HG02884 (cell line): ENCODE data around the gene PLXNA1.

Experiments used
- ATAC-seq: cut with Tn5 transposase; IDR thresholded peaks from one replicate; pipeline ENCODE4 v1.9.1; 2021; ENCODE audit warnings: mild to moderate bottlenecking, moderate library complexity; ENCODE audit not compliant: unreplicated experiment

Gene PLXNA1

DNA sequence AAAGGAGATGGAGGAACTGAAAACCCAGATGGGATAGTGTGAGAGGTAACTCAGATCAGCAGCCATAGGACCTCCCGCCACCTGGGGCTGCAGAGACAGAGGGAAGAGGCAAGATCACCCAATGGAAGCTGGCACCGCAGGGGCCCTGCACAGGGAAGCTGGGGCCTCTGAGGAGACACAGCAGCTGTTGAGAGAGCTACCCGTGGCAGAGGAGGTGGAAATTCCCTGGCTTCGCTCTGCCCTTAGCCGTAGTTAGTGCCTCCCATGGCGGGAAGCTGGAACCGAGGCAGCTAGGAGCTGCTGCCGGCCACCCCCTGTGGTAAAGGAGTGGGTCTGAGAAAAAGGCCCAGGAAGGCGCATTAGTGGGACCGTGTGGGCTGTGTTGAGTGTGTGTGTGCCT is 18.0 kb upstream of the PLXNA1 start:
- ATAC-seq = no peak

DNA sequence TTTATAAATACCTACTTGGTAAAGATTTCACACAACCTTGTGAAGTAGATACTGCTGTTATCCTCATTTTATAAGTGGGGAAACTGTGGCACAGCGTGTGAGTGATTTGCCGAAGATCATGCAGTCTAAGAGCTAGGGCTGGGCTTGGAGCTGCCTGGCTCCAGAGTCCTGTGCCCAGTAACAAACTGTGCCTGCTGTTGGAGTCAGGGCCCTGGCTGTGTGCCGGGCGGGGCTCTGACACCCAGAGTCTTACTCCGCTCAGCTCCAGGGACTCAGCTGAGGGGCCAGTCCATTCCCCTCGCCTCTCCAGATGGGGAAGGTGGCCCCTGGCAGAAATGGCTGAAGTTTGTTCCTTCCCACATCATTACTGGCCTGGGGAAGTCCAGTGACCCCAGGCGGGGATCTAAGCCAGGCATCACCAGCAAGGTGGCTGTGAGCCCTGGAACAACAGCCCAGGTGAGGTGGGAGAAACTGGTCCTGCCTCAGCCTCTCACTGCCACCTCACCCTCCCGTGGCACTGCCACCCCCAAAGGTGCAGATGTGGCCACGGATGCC is 17.3 kb upstream of the PLXNA1 start:
- no peak for ATAC-seq

DNA sequence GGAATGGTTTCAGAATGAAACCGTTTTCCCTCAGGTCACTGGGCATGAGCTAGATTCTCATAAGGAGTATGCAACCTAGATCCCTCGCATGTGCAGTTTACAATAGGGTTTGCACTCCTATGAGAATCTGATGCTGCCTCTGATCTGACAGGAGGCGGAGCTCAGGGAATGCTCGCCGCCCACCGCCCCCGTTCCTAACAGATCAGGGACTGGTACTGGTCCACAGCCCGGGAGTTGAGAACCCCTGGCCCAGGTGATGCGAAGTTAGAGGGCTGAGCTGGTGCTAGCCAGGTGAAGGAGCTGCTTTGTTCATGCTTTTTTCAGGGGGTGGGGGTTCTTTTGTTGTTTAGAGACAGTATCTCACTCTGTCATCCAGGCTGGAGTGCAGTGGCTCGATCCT is 15.5 kb upstream of the PLXNA1 start:
- no peak for ATAC-seq

DNA sequence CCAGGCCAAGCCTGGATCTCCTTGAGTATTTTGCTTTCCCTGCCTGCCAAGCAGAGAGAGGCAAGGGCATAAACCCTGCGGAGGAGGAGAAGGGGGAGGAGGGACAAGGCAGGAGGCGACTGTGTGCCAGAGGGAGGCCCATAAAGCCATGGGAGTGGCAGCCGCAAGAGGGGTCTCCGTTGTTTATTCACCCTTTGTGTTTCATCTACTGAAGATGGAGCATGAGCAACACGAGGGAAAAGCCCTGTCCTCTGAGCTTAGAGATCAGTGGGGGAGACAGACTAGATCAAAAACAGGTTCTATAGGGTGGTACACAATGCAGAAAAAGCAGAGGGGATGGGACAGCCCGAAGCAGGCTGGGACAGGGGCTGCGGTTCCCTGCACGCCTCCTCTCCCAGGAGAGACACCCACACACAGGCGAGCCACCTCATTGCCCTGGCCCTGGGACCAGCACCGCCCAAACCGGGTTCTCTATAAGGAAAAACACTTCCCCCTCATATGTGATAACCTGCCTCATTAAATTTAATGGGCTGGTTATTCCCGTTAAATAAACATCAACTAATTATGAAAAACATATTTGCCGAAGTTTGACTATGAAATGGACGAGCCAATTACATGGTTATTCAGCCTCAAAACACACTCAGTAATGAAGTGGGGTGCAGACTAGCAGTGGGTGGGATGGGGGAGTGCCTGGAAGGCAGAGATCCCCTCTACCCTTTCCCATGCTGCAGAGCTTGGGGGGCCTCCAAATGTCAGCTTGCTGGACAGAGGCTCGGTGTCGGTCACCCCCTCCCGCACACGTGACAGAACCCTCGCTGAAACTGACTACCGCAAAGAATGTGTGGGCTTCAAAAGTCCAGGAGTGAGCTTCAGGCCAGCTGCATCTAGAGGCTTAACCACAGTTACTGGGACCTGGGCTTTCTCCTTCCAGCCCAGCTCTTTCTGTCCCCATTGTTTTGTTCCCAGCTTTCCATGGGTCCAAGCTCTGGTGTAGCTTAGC is 14.2 kb upstream of the PLXNA1 start:
- ATAC-seq = no peak

DNA sequence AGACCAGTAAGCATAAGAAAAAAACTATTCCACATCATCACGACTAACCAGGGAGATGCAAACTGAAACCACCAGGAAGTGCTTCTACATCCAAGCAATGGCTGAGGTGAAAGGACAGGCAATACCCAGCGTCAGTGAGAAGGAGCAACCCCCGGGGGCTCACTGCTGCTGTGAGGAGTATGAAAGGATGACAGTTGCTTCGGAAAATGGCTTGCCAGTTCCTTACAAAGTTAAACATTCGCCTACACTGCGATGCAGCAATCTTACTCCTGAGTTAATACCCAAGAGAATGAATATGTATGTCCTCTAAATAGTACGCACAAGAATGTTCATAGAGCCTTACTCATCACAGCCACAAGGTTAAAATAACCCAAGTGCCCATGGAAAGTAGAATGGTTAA is 13.3 kb upstream of the PLXNA1 start:
- no peak for ATAC-seq

DNA sequence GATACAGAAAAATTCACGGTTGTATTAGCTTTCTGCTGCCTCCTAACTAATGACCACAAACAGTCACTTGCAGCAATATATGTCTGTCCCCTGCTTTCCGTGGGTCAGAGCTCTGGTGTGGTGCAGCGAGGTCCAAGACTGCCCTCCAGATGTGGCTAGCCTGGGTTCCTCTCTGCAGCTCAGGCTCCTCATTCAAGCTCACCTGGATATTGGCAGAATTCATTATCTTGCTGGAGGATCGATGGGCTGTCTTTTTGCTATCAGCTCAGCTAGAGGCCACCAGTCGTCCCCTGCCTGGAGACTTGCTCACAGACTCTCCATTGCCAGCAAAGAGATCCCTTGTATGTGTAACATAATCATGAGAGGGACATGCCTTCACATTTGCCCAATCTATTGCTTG is 12.8 kb upstream of the PLXNA1 start:
- no peak for ATAC-seq

DNA sequence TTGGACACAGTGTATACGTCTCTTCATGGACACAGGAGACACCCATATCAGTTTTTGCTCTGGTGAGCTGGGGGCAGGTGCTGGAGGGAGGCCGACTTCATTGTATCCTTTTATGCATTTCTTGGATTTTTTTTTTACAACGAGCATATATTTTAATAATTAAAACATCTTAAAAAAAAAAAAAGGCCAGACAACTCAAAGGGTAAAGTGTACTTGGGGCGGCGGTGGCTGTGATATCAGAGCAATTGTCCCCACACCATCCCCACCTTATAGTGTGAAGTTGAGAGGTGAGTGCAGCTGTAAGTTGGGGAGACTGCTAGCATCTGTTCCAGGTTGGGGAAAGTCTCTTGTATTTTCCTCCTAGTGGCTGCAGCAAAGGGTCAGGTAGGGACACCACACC is 12.0 kb upstream of the PLXNA1 start:
- no peak for ATAC-seq

DNA sequence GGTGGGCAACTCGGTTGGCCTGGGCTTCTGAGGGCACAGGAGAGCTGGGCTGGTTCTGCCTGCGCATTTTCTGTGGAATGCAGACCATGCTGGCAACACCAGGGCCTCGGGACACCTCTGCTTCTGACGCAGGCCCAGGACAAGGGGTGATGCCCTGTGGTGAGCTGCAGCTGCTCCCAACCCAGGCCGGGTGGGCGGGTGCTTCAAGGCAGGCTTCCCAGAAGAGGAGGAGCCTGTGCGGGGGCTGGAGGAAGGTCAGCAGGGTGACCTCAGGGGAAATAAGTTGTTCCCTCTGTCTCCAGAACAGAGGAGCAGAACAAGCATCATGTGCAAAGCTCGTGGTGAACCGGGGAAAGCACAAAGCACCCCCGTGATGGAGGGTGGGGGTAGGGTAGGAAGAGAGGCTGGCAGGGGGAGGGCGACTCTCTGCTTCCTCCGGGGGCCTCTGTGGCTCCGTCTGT is 11.0 kb upstream of the PLXNA1 start:
- ATAC-seq = no peak

DNA sequence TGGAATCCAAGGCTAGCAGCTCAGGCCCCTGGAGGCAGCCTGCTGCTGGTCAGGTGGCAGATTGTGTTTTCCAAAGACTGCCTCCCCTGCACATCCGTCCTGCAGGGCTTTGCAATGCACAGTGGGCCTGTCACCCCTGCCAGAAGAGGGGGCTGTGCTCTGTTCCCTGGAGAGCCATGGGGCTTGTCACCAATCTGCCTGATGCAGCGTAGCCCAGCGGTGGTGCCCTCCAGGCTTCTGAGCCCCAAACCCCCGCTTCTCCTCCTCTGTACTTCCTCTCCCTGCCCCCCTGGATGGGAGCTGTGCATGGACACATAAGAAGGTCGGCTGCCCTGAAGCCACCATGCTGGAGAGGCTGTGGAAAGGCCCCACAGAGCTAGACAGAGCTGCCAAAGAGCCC is 10.0 kb upstream of the PLXNA1 start:
- ATAC-seq = no peak

DNA sequence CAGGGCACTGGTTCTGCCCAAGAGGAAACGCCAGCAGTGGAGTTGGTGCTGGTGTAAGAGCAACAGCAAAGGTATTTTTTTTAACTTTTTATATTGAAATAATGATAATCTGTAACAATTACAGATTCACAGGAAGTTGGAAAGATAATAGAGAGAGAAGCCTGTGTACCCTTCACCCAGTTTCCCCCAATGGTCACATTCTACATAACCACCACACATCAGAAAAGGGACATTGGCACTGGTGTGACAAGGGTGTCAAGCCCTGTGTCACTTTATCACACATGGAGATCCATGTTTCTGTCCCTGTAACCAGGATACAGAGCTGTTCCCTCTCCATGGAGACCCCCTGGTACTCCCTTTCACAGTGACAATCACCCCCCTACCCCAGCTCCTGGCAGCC is 9.1 kb upstream of the PLXNA1 start:
- no peak for ATAC-seq

DNA sequence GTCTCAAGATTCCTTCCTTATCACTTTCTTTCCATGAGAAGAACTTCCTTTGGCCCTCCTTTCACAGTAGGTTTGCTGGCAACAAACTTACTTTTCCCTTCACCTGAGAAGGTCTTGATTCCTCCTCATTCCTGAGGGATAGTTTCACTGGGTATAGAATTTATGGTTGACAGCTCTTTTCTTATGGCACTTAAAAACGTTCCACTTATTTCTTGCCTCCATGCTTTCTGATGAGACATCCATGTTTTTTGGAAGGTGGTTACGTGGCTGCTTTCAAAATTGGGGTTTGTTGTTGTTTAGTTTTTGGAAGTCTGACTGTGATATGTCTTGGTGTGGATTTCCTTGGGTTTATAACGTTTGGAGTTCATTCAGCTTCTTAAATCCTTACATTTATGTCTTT is 8.2 kb upstream of the PLXNA1 start:
- no peak for ATAC-seq

DNA sequence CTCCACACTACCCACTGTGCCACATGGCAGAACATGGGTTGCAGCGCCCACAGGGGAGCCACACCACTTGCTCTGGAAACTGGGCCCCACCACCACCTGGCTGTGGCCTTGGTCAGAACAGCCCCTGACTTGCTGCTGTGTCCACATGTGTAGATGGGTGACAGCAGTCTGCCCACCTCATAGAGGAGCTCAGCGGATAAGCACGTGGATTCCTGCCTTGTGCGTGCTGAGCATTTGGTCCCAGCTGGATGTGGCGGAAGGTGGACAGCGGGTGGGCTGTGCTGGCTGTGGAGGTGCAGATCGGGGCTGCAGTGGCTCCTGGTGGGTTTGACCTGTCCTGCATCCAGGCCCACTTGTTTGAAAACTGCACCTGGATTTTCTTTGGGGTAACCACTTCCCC is 6.0 kb upstream of the PLXNA1 start:
- ATAC-seq = no peak

DNA sequence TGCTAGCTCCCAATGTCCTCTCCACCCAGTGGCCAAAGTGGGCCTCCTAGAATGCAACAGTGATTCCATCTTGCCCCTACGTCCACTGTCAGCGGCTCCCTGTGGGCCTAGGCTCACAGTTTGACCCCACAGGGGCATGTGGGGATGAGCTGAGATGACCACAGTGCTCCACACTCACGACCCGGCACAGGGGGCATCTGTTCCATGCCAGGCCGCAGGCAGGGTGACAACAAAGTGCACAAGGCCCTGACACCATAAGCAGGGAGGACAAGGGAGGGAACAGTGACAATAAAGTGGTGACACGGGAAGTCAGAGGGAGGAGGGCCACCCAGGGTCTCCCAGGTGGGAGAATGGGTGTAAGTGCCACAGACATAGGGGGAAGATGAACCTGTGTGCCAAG is 5.1 kb upstream of the PLXNA1 start:
- ATAC-seq = no peak

DNA sequence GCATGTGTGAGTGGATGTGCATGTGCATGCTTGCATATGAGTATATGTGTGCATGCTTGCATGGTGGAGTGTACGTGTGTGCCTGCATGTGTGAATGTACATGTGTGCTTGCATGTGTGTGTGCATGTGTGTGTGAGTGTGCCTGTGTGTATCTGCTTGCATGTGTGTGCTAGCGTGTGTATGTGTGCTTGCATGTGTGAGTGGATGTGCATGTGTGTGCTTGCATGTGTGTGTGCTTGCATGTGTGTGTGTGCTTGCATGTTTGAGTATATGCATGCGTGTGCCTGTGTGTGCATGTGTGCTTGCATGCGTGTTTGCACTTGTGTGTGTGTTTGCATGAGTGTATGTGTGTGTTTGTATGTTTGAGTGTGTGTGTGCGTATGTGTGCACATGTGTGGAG is 4.6 kb upstream of the PLXNA1 start:
- ATAC-seq = no peak

DNA sequence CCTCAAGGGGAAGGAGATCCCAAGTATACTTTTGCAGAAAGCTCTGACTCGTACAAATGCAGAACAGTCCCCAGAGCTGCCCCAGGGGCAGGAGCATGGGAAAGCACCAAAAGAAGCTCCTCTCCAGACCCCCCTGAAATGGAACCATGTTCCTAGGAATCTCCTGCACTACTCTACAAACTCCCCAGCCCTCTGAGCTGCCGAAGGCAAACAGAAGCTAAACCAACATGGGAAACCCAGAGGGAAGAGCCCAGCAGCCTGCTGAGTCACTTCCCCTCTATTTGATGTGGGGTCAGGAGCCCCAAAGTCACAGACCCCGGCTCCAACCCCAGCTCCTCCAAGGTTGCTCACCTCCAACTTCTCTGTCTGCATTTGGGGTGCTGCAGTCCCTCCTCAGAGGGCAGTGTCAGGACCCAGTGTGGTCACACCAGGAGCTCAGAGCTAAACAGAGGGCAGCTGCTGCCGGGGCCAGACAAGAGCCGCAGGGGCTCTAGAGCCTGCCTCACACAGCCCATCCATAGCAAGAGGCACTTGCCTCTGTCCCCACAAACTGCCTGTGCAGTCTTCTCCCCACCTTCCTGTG is 3.8 kb upstream of the PLXNA1 start:
- ATAC-seq = no peak

DNA sequence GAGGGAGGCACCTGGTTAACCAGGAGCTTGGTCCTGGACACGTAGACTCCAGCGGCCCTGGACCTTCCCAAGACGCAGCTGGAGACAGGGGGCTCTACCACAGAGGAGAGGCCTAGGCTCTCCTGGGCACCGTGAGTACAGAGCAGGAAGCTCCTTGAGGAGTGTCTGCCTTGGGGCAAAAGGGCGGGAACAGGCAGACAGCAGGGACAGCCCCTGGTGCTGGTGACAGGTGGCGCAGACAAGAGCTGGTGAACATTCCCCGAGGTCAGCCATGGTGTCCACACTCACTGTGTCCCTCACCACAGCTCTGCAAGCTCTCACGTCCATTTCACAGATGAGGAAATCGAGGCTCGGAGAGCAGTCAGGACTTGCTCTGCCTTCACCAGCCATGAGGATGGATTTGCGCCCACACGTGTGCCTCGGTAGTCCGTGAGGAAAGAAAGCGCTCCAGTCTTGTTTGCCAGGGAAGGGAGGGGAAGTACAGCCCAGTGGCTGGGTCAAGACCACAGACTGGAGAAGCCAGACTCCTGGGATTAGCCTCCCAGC is 2.6 kb upstream of the PLXNA1 start:
- ATAC-seq = no peak

DNA sequence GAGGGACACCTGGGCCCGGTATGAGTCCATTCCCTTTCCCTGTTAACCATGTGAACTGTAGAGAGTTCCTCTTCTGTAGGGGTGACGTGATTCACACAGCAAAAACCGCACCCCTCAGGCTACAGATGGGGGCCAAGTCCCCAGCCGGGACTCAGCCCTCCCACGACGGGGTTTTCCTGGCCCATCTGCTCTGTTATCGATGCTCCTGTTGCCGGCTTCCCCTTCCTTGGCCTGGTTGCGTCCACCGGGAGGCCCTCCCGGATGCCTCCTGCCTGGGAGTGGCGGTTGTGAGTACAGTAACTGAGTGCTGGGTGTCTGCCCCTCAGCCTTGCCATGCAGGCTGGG is 817 bp upstream of the PLXNA1 start:
- peak; percentile 41 for ATAC-seq

DNA sequence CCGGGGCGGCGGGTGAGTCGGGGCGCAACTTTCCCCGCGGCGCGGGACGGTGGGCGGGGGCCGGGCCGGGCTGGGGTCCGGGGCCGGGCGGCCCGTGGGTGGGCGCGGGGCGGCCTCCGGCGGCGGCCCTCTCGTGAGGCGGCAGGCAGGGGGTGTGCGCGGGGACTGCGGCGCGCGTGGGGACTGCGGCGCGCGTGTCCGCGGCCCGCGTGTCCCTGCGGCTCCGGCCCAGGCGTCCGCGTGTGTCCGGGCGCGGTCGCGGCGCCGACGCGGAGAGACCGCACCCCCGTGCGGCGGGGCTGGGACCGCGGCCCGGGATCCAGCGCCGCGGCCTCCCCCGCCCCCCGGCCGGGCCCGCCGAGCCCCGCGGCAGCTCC is 349 bp downstream of the PLXNA1 start:
- no peak for ATAC-seq

DNA sequence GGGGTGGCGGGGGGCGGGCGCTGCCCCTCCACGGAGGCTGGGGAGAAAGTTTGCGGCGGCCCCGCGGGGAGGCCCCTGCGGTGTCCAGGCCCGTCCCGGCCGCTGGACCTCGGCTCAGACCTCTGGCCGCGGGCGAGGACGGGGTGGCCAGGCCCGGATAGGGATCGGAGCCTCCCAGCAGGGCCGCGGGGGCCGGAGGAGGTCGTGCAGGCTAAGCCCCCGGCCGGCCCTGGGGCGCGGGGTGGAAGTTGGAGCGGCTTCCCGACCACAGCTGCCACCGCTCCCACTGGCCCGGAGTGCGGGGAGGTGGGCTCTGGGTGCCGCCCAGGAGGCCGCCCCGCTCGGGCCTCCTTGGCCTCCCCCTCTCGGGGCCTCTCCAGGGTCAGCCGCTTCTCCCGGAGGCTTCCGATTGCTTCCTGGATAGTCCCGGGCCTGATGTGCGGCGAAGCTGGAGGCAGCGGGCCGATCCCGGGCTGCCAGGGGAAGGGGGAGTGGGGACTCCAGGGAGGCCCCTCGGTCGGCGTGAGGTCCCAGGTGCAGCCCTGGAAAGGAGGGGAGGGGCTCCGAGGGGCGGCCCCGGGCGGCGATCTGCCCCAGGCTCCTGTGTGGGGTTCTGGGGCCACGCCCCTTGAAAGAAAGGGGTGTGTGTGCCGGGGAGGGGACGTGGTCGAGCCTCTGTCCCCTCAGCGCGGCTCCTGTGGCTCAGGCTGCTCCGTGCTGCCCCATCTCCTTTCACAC is 907 bp downstream of the PLXNA1 start:
- ATAC-seq = no peak

DNA sequence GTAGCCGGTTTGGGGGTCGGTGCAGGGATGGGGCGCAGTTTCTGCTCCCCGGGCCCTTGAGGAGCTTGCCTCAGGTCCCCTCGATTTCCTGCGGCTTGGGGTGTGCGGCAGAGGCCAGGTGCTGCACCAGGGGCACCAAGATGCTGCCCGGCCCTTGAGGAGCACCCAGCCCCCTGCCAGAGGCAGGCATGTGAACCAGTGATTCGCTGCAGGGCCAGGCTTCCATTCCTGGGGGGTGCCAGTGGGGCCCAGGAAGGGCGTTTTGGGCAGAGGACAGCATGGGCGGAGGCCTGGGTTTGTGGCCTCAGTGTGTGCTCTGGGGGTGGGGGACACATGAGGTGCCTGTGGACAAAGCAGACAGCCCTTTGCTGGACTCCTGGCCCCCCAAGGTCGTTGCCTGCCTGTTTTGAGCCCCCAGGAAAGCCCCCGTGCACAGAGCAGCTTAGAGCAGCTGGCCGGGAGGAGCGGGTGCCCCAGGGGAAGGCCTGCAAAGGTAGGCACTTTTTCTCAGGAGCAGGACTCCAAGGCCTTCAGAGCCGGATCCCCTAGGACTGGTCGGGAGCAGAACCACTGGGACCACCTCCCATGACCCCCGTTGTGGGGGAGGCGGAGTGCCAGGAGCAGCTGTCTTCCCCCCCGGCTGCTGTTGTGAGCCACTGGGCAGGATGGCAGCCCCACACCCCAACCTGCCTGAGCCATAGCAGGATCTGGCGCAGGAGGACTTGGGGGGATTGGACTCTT is 1.6 kb downstream of the PLXNA1 start:
- ATAC-seq = no peak
